ENCODE measurements around the gene CASR.

Gene CASR

GRCh38 chr3:122230174-122230573 lies 46.7 kb downstream of the CASR start:
- Histone ChIP-seq H3K14ac (ENCODE audit: low read length) (no peak overlapping the region), H2AK5ac (ENCODE audit: low read depth, low read length) (no peak overlapping the region), H3K23ac (ENCODE audit: low read depth, low read length, poor library complexity) (peak overlapping the region; percentile 18), H2BK5ac (ENCODE audit: low read length) (no peak overlapping the region), H2AFZ (ENCODE audit: low read length) (no peak overlapping the region), H3K79me1 (ENCODE audit: low read depth, low read length) (peaks cover 2% of the 10 kb centered on the region), H3K4ac (ENCODE audit: low read length) (no peak overlapping the region), H2BK15ac (ENCODE audit: low read length) (no peak overlapping the region), H3K27me3 (ENCODE audit: control insufficient read depth in 3 of 3, insufficient read depth in 3 of 3, low read depth in 1 of 3, low read length in 3 of 3) (peaks cover 0 to 5% (median 0%) of the 10 kb centered on the region in 3 experiments), H3K36me3 (replicated peaks in 1 of 2; ENCODE audit: control insufficient read depth in 2 of 2, insufficient read depth in 2 of 2, low read length in 2 of 2) (no peaks in the 10 kb centered on the region), H2BK12ac (ENCODE audit: low read length) (no peak overlapping the region), H3K18ac (ENCODE audit: low read length) (no peak overlapping the region), H3K27ac (replicated peaks; ENCODE audit: low read length) (no peak overlapping the region), H3K9me3 (replicated peaks in 1 of 2; ENCODE audit: control insufficient read depth in 2 of 2, insufficient read depth in 1 of 2, low read depth in 1 of 2, low read length in 2 of 2) (peaks cover 0 to 2% of the 10 kb centered on the region in 2 donors), H3K4me3 (ENCODE audit: low read length in 2 of 2) (no peak overlapping the region), H3K4me2 (ENCODE audit: insufficient read depth, low read length, poor library complexity, severe bottlenecking) (no peak overlapping the region), H3K9ac (ENCODE audit: low read depth, low read length, poor library complexity) (peak overlapping the region; percentile 68), H4K8ac (ENCODE audit: low read depth, low read length) (no peak overlapping the region), H3K4me1 (ENCODE audit: control insufficient read depth in 2 of 2, insufficient read depth in 1 of 2, low read depth in 1 of 2, low read length in 2 of 2) (no peaks in the 10 kb centered on the region), H2BK120ac (ENCODE audit: low read depth, low read length) (no peak overlapping the region), H4K91ac (ENCODE audit: low read depth, low read length, poor library complexity) (no peak overlapping the region)
- WGBS, 2 donors (ENCODE audit: extremely low coverage in 2 of 2, insufficient read length in 2 of 2, insufficient replicate concordance in 1 of 2) = no CpG with 5 or more reads among the region's 23 CpGs
- no peak for DNase-seq (ENCODE audit: low spot score)

- Histone ChIP-seq H3K27me3 (ENCODE audit: control insufficient read depth in 3 of 3, insufficient read depth in 3 of 3, low read depth in 1 of 3, low read length in 3 of 3) (peaks cover 0 to 6% (median 0%) of the 10 kb centered on the region in 3 experiments), H2BK12ac (ENCODE audit: low read length) (no peak overlapping the region), H4K8ac (ENCODE audit: low read depth, low read length) (no peak overlapping the region), H3K36me3 (replicated peaks in 1 of 2; ENCODE audit: control insufficient read depth in 2 of 2, insufficient read depth in 2 of 2, low read length in 2 of 2) (no peaks in the 10 kb centered on the region), H3K14ac (ENCODE audit: low read length) (no peak overlapping the region), H3K79me1 (ENCODE audit: low read depth, low read length) (peaks cover 2% of the 10 kb centered on the region), H3K27ac (replicated peaks; ENCODE audit: low read length) (no peak overlapping the region), H3K9ac (ENCODE audit: low read depth, low read length, poor library complexity) (no peak overlapping the region), H3K4ac (ENCODE audit: low read length) (no peak overlapping the region), H2AK5ac (ENCODE audit: low read depth, low read length) (no peak overlapping the region), H3K23ac (ENCODE audit: low read depth, low read length, poor library complexity) (no peak overlapping the region), H2BK5ac (ENCODE audit: low read length) (no peak overlapping the region), H2AFZ (ENCODE audit: low read length) (no peak overlapping the region), H2BK120ac (ENCODE audit: low read depth, low read length) (no peak overlapping the region), H3K4me3 (ENCODE audit: low read length in 2 of 2) (no peak overlapping the region), H3K4me2 (ENCODE audit: insufficient read depth, low read length, poor library complexity, severe bottlenecking) (no peak overlapping the region), H4K91ac (ENCODE audit: low read depth, low read length, poor library complexity) (no peak overlapping the region), H3K9me3 (replicated peaks in 1 of 2; ENCODE audit: control insufficient read depth in 2 of 2, insufficient read depth in 1 of 2, low read depth in 1 of 2, low read length in 2 of 2) (peaks cover 0 to 2% of the 10 kb centered on the region in 2 donors), H3K18ac (ENCODE audit: low read length) (no peak overlapping the region), H2BK15ac (ENCODE audit: low read length) (no peak overlapping the region), H3K4me1 (ENCODE audit: control insufficient read depth in 2 of 2, insufficient read depth in 1 of 2, low read depth in 1 of 2, low read length in 2 of 2) (no peaks in the 10 kb centered on the region)
- DNase-seq (ENCODE audit: low spot score) = no peak
- no CpG with 5 or more reads among the region's 9 CpGs for WGBS, 2 donors (ENCODE audit: extremely low coverage in 2 of 2, insufficient read length in 2 of 2, insufficient replicate concordance in 1 of 2)
Measured at GRCh38 chr3:122231465-122232157, 48.1 kb downstream of the CASR start.

- no peak overlapping the region for H2BK12ac ChIP-seq (ENCODE audit: low read length)
- no peak overlapping the region for H2BK15ac ChIP-seq (ENCODE audit: low read length)
- peaks cover 0 to 2% of the 10 kb centered on the region in 2 donors for H3K9me3 ChIP-seq (replicated peaks in 1 of 2; ENCODE audit: control insufficient read depth in 2 of 2, insufficient read depth in 1 of 2, low read depth in 1 of 2, low read length in 2 of 2)
- no peak overlapping the region for H2AFZ ChIP-seq (ENCODE audit: low read length)
- H4K8ac ChIP-seq (ENCODE audit: low read depth, low read length) = no peak overlapping the region
- no peak overlapping the region for H3K9ac ChIP-seq (ENCODE audit: low read depth, low read length, poor library complexity)
- H2BK120ac ChIP-seq (ENCODE audit: low read depth, low read length) = no peak overlapping the region
- no peak overlapping the region for H3K18ac ChIP-seq (ENCODE audit: low read length)
- H2BK5ac ChIP-seq (ENCODE audit: low read length) = no peak overlapping the region
- H3K14ac ChIP-seq (ENCODE audit: low read length) = no peak overlapping the region
- no peak overlapping the region for H3K27ac ChIP-seq (replicated peaks; ENCODE audit: low read length)
- no peak overlapping the region for H3K4me3 ChIP-seq (ENCODE audit: low read length in 2 of 2)
- no peaks in the 10 kb centered on the region for H3K36me3 ChIP-seq (replicated peaks in 1 of 2; ENCODE audit: control insufficient read depth in 2 of 2, insufficient read depth in 2 of 2, low read length in 2 of 2)
- no peak for DNase-seq (ENCODE audit: low spot score)
- no peak overlapping the region for H3K4me2 ChIP-seq (ENCODE audit: insufficient read depth, low read length, poor library complexity, severe bottlenecking)
- no CpG with 5 or more reads among the region's 4 CpGs for WGBS, 2 donors (ENCODE audit: extremely low coverage in 2 of 2, insufficient read length in 2 of 2, insufficient replicate concordance in 1 of 2)
- no peak overlapping the region for H4K91ac ChIP-seq (ENCODE audit: low read depth, low read length, poor library complexity)
- H3K23ac ChIP-seq (ENCODE audit: low read depth, low read length, poor library complexity) = no peak overlapping the region
- peaks cover 2% of the 10 kb centered on the region for H3K79me1 ChIP-seq (ENCODE audit: low read depth, low read length)
- no peak overlapping the region for H2AK5ac ChIP-seq (ENCODE audit: low read depth, low read length)
- H3K4ac ChIP-seq (ENCODE audit: low read length) = no peak overlapping the region
- peaks cover 0 to 6% (median 0%) of the 10 kb centered on the region in 3 experiments for H3K27me3 ChIP-seq (ENCODE audit: control insufficient read depth in 3 of 3, insufficient read depth in 3 of 3, low read depth in 1 of 3, low read length in 3 of 3)
- H3K4me1 ChIP-seq (ENCODE audit: control insufficient read depth in 2 of 2, insufficient read depth in 1 of 2, low read depth in 1 of 2, low read length in 2 of 2) = no peaks in the 10 kb centered on the region
Measured at GRCh38 chr3:122232485-122232884, 49.0 kb downstream of the CASR start.

GRCh38 chr3:122233101-122233952 lies 49.9 kb downstream of the CASR start:
- Histone ChIP-seq H2AFZ (ENCODE audit: low read length) (no peak overlapping the region), H3K23ac (ENCODE audit: low read depth, low read length, poor library complexity) (no peak overlapping the region), H3K4ac (ENCODE audit: low read length) (no peak overlapping the region), H2BK120ac (ENCODE audit: low read depth, low read length) (no peak overlapping the region), H3K4me2 (ENCODE audit: insufficient read depth, low read length, poor library complexity, severe bottlenecking) (no peak overlapping the region), H3K9me3 (replicated peaks in 1 of 2; ENCODE audit: control insufficient read depth in 2 of 2, insufficient read depth in 1 of 2, low read depth in 1 of 2, low read length in 2 of 2) (peaks cover 0 to 2% of the 10 kb centered on the region in 2 donors), H3K36me3 (replicated peaks in 1 of 2; ENCODE audit: control insufficient read depth in 2 of 2, insufficient read depth in 2 of 2, low read length in 2 of 2) (no peaks in the 10 kb centered on the region), H2BK15ac (ENCODE audit: low read length) (no peak overlapping the region), H3K4me3 (ENCODE audit: low read length in 2 of 2) (no peak overlapping the region), H3K18ac (ENCODE audit: low read length) (no peak overlapping the region), H3K79me1 (ENCODE audit: low read depth, low read length) (peaks cover 2% of the 10 kb centered on the region), H3K14ac (ENCODE audit: low read length) (no peak overlapping the region), H2BK5ac (ENCODE audit: low read length) (no peak overlapping the region), H3K27ac (replicated peaks; ENCODE audit: low read length) (no peak overlapping the region), H3K9ac (ENCODE audit: low read depth, low read length, poor library complexity) (no peak overlapping the region), H4K8ac (ENCODE audit: low read depth, low read length) (no peak overlapping the region), H4K91ac (ENCODE audit: low read depth, low read length, poor library complexity) (no peak overlapping the region), H3K27me3 (ENCODE audit: control insufficient read depth in 3 of 3, insufficient read depth in 3 of 3, low read depth in 1 of 3, low read length in 3 of 3) (peaks cover 0 to 6% (median 0%) of the 10 kb centered on the region in 3 experiments), H2BK12ac (ENCODE audit: low read length) (no peak overlapping the region), H2AK5ac (ENCODE audit: low read depth, low read length) (no peak overlapping the region), H3K4me1 (ENCODE audit: control insufficient read depth in 2 of 2, insufficient read depth in 1 of 2, low read depth in 1 of 2, low read length in 2 of 2) (no peaks in the 10 kb centered on the region)
- no peak for DNase-seq (ENCODE audit: low spot score)
- WGBS, 2 donors (ENCODE audit: extremely low coverage in 2 of 2, insufficient read length in 2 of 2, insufficient replicate concordance in 1 of 2) = no CpG with 5 or more reads among the region's 13 CpGs

Measured in neuronal stem cell (in vitro differentiated cells).